AG04449 (cell line): Measurements from ENCODE around the gene IQSEC2.

Source experiments
- CTCF ChIA-PET: fragments of 350-600 bp; formaldehyde crosslinking; extraction: SDS; loops from one replicate; lab custom pipeline; 2021; ENCODE audit warnings: antibody characterized with exemption; lab: Yijun Ruan, JAX
- POLR2A ChIA-PET: fragments of 400-600, 350-600 bp; formaldehyde crosslinking; extraction: SDS; loops from one replicate; lab custom pipeline; 2020; ENCODE audit warnings: antibody characterized with exemption, inconsistent platforms; lab: Yijun Ruan, JAX
- DNase-seq: peaks from one replicate; pipeline ENCODE4 v3.0.0-alpha.2; 2010; ENCODE audit warnings: low read depth, low spot score
- H3K4me3 ChIP-seq: 2 replicates; pipeline ENCODE4 v1.5.1; 2011; ENCODE audit warnings: low read depth, mild to moderate bottlenecking, control low read depth, low read length
- TF ChIP-seq, protein P1 (sequence below): IDR thresholded peaks from one replicate; pipeline ENCODE4 v1.5.1; 2011; ENCODE audit warnings: mild to moderate bottlenecking, moderate library complexity, low read length, control low read depth, inconsistent platforms; ENCODE audit not compliant: insufficient read depth; ENCODE audit errors: missing control alignments

Gene IQSEC2

DNA sequence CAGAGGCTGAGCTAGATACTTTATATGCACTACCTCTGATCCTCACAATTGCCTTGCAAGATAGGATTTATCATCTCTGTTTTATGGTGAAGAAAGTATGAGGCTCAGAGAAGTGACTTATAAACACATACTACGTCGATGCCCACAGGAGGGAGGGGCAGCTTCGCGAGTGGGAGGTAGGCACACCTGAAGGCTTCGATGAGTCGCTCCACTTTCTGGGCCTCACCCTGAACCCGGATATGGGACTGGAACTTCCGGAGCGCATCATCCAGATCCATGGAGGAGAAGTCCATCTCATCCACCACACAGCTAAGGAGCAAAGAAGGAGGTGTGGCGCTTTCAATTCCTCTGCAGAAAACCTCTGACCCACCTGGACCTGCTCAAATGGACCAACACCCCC, 33.5 kb downstream of the IQSEC2 start:
- DNase-seq: no peak
- ChIA-PET CTCF (interaction anchor here (1.0 to 3.2 kb wide), 3 partner anchors 15 to 188 kb away, joined by 3 to 13 read pairs (median 10); no protein-coding TSS in a partner anchor), POLR2A (no interaction called here)
- TF ChIP-seq, protein P1, sequence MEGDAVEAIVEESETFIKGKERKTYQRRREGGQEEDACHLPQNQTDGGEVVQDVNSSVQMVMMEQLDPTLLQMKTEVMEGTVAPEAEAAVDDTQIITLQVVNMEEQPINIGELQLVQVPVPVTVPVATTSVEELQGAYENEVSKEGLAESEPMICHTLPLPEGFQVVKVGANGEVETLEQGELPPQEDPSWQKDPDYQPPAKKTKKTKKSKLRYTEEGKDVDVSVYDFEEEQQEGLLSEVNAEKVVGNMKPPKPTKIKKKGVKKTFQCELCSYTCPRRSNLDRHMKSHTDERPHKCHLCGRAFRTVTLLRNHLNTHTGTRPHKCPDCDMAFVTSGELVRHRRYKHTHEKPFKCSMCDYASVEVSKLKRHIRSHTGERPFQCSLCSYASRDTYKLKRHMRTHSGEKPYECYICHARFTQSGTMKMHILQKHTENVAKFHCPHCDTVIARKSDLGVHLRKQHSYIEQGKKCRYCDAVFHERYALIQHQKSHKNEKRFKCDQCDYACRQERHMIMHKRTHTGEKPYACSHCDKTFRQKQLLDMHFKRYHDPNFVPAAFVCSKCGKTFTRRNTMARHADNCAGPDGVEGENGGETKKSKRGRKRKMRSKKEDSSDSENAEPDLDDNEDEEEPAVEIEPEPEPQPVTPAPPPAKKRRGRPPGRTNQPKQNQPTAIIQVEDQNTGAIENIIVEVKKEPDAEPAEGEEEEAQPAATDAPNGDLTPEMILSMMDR: no peak
- no peak overlapping the region for H3K4me3 ChIP-seq

DNA sequence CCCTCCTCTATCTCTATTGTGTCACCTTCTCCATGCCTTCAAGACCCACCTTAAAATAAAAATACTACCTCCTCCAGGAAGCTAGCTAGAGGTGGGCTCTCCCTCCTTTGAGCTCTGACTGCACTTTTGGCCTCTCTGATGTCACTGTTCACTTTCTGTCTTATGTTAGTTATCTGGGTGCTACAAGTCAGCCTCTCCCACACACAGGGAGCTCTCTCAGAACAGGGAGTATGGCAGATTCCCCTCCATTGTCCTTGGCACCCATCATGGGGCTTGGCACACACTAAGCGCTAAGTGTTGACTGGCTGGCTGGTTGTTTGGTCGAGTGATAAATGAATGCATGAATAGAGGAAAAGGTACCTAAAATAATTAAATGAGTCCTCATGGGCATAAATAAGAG, 35.2 kb downstream of the IQSEC2 start:
- TF ChIP-seq, protein P1: no peak
- CTCF ChIA-PET: interaction anchor here (1.6 kb wide), 1 partner anchor 82 kb away, joined by 5 read pairs; no protein-coding TSS in a partner anchor

DNA sequence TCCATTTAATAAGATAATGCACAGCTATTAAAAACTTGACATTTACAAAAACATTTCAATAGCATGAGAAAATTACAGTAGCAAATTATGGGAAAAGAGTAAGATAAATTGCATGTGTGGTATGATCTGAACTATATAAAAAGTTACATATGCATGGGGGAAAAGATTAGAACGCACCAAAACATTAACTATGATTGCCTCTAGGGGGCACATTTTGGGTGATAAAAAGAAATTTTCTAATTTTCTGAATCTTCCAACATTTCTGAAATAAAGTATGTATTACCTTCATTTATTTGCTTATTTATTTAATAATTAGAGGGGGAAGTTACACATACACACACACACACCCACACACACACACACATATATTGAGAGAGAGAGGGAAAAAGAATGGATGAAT, 36.8 kb downstream of the IQSEC2 start:
- TF ChIP-seq, protein P1: no peak
- CTCF ChIA-PET: interaction anchor here (0.7 to 1.9 kb wide), 7 partner anchors 8 to 83 kb away, joined by 3 to 10 read pairs (median 5); no protein-coding TSS in a partner anchor
- no peak for DNase-seq
- POLR2A ChIA-PET: no interaction called here
- no peak overlapping the region for H3K4me3 ChIP-seq

More for the DNA sequence above, 35.2 kb downstream of the IQSEC2 start:
- POLR2A ChIA-PET: no interaction called here
- no peak for DNase-seq
- no peak overlapping the region for H3K4me3 ChIP-seq

DNA sequence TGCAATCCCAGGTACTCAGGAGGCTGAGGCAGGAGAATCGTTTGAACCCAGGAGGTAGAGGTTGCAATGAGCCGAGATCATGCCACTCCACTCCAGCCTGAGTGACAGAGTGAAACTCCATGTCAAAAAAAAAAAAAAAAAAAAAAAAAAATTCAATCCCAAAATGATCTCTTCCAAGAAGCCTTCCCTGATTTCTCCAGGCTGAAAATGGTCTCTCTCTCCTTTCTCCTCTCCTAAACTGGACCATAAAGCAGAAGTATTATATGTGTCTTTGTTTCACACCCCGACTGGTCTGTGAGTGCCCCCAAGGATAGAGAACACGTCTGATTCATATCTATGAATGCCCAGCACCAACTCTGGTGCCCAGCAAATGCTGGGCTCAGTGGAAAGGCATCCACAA, 39.1 kb downstream of the IQSEC2 start:
- TF ChIP-seq, protein P1: no peak
- ChIA-PET POLR2A (no interaction called here), CTCF (interaction anchor here (1.0 kb wide), 1 partner anchor 10 kb away, joined by 3 read pairs; no protein-coding TSS in a partner anchor)

DNA sequence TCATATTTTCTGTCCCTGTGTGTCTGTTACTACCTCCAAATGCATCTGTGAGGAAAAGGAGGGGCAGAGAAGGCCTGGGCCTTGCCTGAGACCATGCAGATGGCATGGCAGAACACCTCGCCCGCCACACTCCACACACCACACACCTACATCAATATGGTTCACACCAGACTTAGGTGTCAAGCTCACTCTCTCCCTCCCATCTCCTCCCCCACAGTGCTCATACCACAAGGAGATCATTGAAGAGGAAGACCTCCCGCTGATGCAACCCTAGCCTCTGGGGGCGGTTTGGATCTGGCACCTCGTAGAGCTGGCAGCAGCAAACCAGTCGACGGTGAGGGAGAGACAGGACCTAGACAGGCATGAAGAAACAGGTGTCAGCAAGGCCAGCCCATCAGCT, 39.8 kb downstream of the IQSEC2 start:
- CTCF ChIA-PET: no interaction called here
- TF ChIP-seq, protein P1: no peak
- no peak for DNase-seq
- H3K4me3 ChIP-seq: no peak overlapping the region
- POLR2A ChIA-PET: no interaction called here

More for the DNA sequence above, 39.1 kb downstream of the IQSEC2 start:
- no peak for DNase-seq
- H3K4me3 ChIP-seq: no peak overlapping the region

DNA sequence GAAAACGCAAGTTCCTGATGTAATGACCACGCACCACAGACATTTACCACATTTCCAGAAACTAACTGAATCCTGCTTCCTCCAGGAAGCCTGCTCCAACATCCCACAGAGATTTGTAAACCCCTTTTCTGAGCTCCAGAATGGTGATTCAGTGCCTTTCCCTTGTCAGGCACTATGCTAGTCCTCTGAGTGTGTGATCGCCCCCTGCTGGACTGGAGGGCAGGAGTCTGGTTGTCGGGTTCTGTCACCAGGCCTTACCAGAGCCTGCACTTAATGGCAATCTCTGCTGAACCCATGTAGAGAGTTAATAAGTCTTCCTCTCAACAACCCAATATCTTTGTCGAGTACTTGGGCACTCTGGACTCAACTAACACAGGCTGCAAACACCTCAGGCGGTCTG, 41.9 kb downstream of the IQSEC2 start:
- no peak overlapping the region for H3K4me3 ChIP-seq
- CTCF ChIA-PET: interaction anchor here (1.1 kb wide), 1 partner anchor 10 kb away, joined by 3 read pairs; no protein-coding TSS in a partner anchor
- TF ChIP-seq, protein P1: no peak
- no peak for DNase-seq
- POLR2A ChIA-PET: no interaction called here
